ENCODE results near the gene ETNK2.

The ETNK2 gene

DNA sequence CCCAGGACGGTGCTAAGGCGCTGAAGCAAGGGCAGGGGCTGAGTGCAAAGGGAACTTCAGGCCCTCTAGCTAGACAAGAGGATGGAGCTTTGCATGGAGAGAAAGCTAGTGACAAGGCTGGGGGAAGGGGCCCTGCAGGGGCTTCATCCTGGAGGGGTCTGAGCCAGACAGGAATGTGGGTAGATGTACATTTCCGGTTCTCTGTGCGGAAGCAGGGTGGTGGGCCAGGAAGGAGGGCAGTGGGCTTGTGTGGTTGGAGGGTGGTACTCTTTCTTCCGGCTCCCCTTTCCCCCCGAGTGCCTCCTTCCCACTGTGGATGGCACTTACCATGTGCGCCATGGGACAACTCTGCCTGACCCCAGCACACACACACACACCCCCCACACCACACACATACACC lies 42.9 kb upstream of the ETNK2 start:
- TF ChIP-seq, protein P1, sequence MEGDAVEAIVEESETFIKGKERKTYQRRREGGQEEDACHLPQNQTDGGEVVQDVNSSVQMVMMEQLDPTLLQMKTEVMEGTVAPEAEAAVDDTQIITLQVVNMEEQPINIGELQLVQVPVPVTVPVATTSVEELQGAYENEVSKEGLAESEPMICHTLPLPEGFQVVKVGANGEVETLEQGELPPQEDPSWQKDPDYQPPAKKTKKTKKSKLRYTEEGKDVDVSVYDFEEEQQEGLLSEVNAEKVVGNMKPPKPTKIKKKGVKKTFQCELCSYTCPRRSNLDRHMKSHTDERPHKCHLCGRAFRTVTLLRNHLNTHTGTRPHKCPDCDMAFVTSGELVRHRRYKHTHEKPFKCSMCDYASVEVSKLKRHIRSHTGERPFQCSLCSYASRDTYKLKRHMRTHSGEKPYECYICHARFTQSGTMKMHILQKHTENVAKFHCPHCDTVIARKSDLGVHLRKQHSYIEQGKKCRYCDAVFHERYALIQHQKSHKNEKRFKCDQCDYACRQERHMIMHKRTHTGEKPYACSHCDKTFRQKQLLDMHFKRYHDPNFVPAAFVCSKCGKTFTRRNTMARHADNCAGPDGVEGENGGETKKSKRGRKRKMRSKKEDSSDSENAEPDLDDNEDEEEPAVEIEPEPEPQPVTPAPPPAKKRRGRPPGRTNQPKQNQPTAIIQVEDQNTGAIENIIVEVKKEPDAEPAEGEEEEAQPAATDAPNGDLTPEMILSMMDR (IDR thresholded peaks at IDR 0.05; ENCODE audit: low read depth, low read length): no peak
- DNase-seq (ENCODE audit: extremely low read depth, low read depth): no peak

DNA sequence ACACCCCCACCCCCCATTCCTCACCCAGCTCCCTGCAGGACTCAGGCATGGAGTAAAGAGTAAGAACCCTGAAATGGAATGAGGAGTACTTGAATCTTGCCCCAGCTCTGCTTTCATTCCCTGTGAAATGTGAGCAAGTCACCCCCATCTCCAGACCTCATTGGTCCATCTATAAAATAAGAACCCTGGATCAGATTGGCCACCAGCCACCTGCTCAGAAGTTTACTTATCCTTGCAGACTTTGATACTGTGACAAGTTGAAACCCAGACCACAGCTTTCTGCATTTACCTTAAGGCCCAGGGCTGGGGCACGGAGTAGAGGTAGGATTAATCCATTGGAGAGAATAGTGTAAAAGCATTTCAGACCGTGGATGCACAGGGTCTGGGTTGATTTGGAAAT lies 42.2 kb upstream of the ETNK2 start:
- TF ChIP-seq, protein P1 (IDR thresholded peaks at IDR 0.05; ENCODE audit: low read depth, low read length): no peak
- DNase-seq (ENCODE audit: extremely low read depth, low read depth): no peak

DNA sequence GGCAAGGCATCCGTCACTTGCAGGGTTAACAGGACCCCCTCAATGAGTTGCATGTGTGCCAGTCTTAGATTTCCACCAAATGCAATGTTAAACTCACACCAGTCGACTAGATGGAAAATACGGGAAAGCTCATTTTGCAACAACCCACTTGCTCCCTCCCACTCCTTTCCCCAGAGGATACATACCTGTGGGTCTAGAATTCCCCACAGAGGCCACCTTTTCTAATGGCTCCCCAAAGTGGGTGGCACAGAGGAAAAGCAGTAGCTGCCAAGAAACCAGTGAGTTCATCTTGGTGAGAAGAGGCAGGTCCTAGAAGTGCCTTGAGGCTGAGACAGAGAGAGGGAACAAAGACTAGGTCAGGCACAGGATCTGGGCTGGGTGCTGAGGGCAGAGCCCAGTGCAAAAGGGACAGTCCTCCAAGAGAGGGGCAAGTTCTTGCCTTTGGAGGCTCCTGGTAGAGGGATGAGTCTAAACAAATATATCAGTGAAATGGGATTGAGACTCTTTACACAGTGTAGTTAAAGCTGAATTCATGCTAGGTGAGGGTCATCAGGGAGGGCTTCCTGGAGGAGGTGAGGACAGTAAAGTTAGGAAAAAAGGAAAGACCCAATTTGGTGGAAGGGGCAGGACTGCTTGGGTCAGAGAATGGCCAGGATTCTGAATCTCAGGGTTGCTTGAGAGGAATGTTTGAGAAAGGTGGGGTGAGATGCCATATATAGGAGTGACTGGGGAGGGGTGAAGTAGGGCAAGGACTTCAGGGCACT lies 40.9 kb upstream of the ETNK2 start:
- no peak for DNase-seq (ENCODE audit: extremely low read depth, low read depth)
- TF ChIP-seq, protein P1 (IDR thresholded peaks at IDR 0.05; ENCODE audit: low read depth, low read length): no peak

DNA sequence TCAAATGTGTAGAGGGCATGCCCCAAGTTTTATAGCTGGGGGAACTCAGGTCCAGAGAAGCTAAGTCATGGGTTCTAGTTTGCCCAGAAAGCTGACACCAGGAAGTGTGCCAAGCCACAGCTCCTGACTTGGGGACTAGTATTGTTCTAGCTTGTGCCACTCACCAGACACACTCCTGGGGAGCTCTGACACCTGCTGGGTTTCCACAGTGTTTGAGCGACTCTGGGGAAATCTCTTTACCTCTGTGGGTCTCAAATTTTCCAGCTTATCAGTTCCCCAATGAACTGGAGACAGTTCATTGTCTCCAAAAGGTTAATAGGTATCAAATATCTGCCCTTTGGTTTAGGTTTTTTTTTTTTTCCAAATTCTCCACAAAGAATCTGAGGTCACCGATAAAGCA lies 40.2 kb upstream of the ETNK2 start:
- TF ChIP-seq, protein P1 (IDR thresholded peaks at IDR 0.05; ENCODE audit: low read depth, low read length): no peak

DNA sequence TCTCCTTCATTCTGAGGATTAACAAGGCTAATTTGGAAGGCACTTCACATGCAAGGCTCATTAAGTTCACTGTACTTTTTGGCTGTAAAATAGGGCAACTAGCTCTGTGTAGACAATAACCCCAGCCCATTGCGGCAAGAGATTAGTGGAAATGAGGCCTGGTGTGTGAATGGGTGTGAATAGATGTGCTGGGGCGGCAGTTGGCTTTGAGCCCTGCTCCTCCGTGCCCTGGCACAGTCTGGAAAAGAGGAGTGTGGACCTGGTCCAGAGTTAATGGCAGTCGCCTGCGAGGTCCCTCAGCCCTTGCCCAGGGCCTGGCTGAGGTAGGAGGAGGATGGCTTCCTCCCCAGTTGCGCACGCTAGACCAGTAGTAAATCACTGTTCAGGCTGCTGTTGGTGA lies 39.6 kb upstream of the ETNK2 start:
- TF ChIP-seq, protein P1 (IDR thresholded peaks at IDR 0.05; ENCODE audit: low read depth, low read length): no peak
- no peak for DNase-seq (ENCODE audit: extremely low read depth, low read depth)

More for the DNA sequence above, 40.2 kb upstream of the ETNK2 start:
- no peak for DNase-seq (ENCODE audit: extremely low read depth, low read depth)

DNA sequence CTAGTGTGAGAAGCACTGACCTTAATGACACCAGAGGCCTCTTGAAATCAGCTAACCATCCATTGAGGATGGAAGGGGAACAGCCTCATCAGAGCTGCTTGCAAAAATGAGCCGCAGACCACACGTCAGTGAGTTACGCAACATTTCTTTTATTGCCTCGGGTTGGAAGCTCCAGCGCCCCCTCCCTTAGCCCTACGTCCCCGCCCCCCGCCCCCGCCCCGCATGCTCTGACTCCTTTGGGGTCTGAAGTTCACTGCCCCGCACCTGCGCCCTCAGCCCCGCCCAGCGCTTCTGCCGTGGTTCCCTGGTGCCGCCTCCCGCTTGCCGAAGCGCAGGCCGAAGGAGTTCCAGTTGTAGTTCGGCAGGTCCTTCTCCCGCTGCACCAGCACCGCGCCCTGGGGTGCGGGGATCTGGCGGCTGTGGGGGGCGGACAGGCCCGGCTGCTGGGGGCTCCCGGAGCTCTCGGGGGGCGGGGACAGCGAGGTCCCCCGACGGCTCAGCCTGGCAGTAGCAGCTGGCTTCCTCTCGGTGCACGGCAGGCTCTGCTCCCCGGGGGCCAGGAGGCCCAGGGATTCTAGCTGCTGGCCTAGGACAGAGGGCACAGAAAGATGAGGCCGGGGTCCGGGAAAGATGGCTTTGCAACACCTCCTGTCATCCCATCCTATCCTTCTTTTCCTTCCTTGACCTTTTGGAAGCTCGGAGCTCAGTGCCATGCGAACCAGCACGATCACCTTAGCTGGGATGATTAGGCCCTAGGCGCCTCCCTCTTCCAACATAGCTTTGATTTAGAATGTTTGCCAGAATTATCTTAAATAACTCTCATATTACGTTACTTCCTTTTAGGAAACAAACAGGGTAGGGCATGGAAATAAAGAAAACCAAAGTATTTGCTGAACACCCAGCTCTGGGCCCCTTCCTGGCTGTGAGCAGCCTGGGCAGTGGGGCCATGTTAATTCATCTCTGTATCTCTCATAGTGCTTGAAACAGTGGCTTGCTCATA lies 38.7 kb upstream of the ETNK2 start:
- TF ChIP-seq, protein P1 (IDR thresholded peaks at IDR 0.05; ENCODE audit: low read depth, low read length): no peak
- DNase-seq (ENCODE audit: extremely low read depth, low read depth): no peak
